ENCODE measurements around the gene ZNF552. TPM values are rescaled to one million over a fixed set of nuclear protein-coding genes. Genes with fewer than 3 reads are reported as not detected.

ZNF552 gene
- total and polyA plus RNA-seq, 2 of the 13 experiments (the other 11 are each of a cell fraction or from before 2014, with no cell fraction given) = 8.1 to 16.6 TPM

GRCh38 chr19:57814505-57815246 lies at the start of gene ZNF552 (continued):
- no peak for TF ChIP-seq ZBTB14 (CRISPR knock-in tag; IDR thresholded peaks at IDR 0.05)
- TF ChIP-seq ZNF678 (CRISPR knock-in tag; IDR thresholded peaks at IDR 0.05) = no peak
- no peak for TF ChIP-seq TRIM22 (IDR thresholded peaks at IDR 0.05)
- TF ChIP-seq HNRNPUL1 (IDR thresholded peaks at IDR 0.05; ENCODE audit: low read depth, low read length) = no peak
- no peak for TF ChIP-seq HHEX (CRISPR knock-in tag; IDR thresholded peaks at IDR 0.05)
- no peak for TF ChIP-seq SIX1 (CRISPR knock-in tag; IDR thresholded peaks at IDR 0.05; ENCODE audit: borderline replicate concordance)
- no peak for TF ChIP-seq ZNF17 (CRISPR knock-in tag; IDR thresholded peaks at IDR 0.05)
- no peak for TF ChIP-seq PPARG (CRISPR knock-in tag; conservative IDR thresholded peaks at IDR 0.05)
- TF ChIP-seq ZNF276 (CRISPR knock-in tag; IDR thresholded peaks at IDR 0.05; ENCODE audit: low read depth) = no peak
- no peak; the same call in 1 of the 2 replicates for TF ChIP-seq ZNF784 (CRISPR knock-in tag; IDR thresholded peaks at IDR 0.05; ENCODE audit: borderline replicate concordance)
- peak; percentile 88; the same call in 1 of the 2 replicates for TF ChIP-seq NFKB2 (CRISPR knock-in tag; IDR thresholded peaks at IDR 0.05; ENCODE audit: borderline replicate concordance)
- 0 out of 2 replicates have a peak, but pooled peaks have one; percentile 6 for TF ChIP-seq TBX3 (IDR thresholded peaks at IDR 0.05; ENCODE audit: borderline replicate concordance)
- TF ChIP-seq ARNT2 (CRISPR knock-in tag; IDR thresholded peaks at IDR 0.05; ENCODE audit: low read depth) = no peak
- TF ChIP-seq FOXM1 (CRISPR knock-in tag; IDR thresholded peaks at IDR 0.05) = no peak
- peak; percentile 73; the same call in 1 of the 2 replicates for TF ChIP-seq NRL (CRISPR knock-in tag; IDR thresholded peaks at IDR 0.05; ENCODE audit: borderline replicate concordance)
- no peak for TF ChIP-seq MAFF (IDR thresholded peaks at IDR 0.05; ENCODE audit: low read depth, low read length)
- no peak for TF ChIP-seq ZNF567 (CRISPR knock-in tag; IDR thresholded peaks at IDR 0.05; ENCODE audit: borderline replicate concordance)
- TF ChIP-seq ZBTB7B (CRISPR knock-in tag; IDR thresholded peaks at IDR 0.05) = no peak
- TF ChIP-seq MAF1 (CRISPR knock-in tag; IDR thresholded peaks at IDR 0.05; ENCODE audit: borderline replicate concordance) = no peak
- no peak for TF ChIP-seq SMAD1 (CRISPR knock-in tag; IDR thresholded peaks at IDR 0.05; ENCODE audit: borderline replicate concordance, low read depth)
- TF ChIP-seq ZNF761 (CRISPR knock-in tag; conservative IDR thresholded peaks at IDR 0.05) = no peak
- no peak for TF ChIP-seq ZFP82 (CRISPR knock-in tag; IDR thresholded peaks at IDR 0.05; ENCODE audit: borderline replicate concordance)
